Esophagus muscularis mucosa (tissue), 3 donors: ENCODE data around the gene WNK1.

ENCODE experiments used
- POLR2A ChIP-seq: fragments of 450-650 bp; IDR thresholded peaks from one replicate; pipeline ENCODE4 v1.6.1; 2017; ENCODE audit warnings: antibody characterized with exemption, moderate library complexity, mild to moderate bottlenecking, low read depth
- TF ChIP-seq, protein P1 (sequence below), 3 experiments: fragments of 200-600 bp in 2 of 3; fragments of 450-650 bp in 1 of 3; sonication (generic) in 2 of 3; IDR thresholded peaks; one replicate each; pipeline ENCODE4 v1.5.1; 2017 to 2019; ENCODE audit warnings: antibody characterized with exemption in 3 of 3, mild to moderate bottlenecking in 2 of 3, moderate library complexity in 1 of 3

DNA sequence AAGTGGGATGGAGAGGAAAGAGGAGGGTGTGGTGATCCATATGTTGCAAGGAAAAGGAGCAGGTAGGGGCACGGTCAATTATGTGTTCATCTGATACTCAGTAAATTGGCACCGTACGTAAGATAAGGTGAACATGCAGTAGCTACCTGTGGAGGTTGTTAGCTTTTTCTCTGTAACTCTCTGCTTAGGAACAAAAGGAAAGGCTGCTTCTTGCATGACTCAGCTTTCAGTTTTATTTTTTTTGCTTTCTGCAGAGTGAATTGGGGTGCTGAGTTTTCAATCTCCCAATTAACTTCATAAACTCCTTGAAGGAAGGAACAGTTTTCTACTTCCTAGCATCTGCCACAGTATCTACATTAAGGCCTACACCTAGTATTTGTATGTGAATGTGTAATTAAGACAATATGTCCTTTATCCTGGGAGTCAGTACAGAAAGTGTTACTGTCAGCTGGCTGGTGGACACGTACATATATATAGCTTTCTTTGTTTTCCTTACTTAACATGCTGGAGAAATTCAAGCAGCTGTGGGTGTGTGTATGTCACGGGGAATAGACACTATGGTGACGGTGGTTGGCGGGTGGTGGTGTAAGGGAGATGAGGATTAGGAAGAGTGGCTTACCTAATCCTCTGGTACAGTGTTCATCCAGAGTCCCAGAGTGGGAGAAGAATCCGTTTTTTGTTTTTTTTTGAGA, 40.1 kb upstream of the WNK1 start:
- TF ChIP-seq, protein P1, sequence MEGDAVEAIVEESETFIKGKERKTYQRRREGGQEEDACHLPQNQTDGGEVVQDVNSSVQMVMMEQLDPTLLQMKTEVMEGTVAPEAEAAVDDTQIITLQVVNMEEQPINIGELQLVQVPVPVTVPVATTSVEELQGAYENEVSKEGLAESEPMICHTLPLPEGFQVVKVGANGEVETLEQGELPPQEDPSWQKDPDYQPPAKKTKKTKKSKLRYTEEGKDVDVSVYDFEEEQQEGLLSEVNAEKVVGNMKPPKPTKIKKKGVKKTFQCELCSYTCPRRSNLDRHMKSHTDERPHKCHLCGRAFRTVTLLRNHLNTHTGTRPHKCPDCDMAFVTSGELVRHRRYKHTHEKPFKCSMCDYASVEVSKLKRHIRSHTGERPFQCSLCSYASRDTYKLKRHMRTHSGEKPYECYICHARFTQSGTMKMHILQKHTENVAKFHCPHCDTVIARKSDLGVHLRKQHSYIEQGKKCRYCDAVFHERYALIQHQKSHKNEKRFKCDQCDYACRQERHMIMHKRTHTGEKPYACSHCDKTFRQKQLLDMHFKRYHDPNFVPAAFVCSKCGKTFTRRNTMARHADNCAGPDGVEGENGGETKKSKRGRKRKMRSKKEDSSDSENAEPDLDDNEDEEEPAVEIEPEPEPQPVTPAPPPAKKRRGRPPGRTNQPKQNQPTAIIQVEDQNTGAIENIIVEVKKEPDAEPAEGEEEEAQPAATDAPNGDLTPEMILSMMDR (IDR thresholded peaks at IDR 0.05): no peak
- no peak for TF ChIP-seq POLR2A
